ENCODE data around the gene CATSPERB.
"Not testable (repeated sequence)": the region's sequence is repeated elsewhere in the genome, so short reads cannot be mapped to it uniquely, and the experiment has no call there.

The CATSPERB gene

DNA sequence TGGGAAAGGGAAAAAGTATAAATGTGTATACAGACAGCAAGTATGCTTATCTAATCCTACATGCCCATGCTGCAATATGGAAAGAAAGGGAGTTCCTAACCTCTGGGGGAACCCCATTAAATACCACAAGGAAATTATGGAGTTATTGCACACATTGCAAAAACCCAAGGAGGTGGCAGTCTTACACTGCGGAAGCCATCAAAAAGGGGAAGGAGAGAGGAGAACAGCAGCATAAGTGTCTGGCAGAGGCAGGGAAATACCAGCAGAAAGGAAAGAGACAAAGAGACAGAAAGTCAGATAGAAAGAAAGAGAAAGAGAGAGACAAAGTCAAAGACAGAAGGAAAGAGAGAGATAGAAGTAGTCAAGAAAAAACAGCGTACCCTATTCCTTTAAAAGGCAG lies 64.8 kb downstream of the CATSPERB start:
- DNase-seq (ENCODE audit: low read depth, low spot score), result not testable (repeated sequence)

DNA sequence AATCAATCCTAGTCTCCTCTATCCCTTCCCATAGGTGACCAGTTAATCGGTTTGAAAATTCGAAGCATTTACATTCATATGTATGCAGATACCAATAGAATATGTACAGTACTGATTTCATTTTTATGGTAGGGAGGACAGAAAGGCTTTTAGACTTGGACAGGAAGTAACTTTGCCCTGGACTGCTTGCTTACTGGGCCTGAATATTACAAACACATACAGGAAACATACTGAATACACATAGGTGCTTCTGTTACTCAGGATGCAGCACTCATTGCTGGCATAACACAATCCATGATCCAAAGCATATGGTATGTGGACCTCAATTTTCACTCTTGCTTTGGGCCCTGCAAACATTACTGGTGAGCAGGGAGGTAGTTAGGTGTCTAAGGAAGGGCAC lies 71.1 kb downstream of the CATSPERB start:
- no peak for DNase-seq (ENCODE audit: low read depth, low spot score)

DNA sequence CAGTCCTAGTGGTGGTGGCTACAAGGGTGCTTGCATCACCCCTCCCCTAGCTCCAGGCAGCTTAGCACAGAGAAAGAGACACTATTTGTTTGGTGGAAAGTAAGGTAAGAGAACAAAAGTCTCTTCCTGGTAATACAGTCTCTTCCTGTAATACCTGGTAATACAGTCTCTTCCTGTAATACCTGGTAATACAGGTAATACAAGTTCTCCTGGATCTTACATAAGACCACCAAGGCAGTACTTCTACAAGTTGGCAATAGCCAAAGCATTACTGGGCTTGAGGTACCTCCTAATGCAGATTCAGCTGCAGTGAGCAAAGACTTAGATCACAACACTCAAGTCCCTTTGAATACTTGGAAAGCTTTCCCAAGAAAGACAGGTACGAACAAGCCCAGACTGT lies 77.0 kb downstream of the CATSPERB start:
- DNase-seq (ENCODE audit: low read depth, low spot score), result no peak

- DNase-seq (ENCODE audit: low read depth, low spot score), result no peak
These were observed 78.4 kb downstream of the CATSPERB start for GRCh38 chr14:91653451-91653850.

- no peak for DNase-seq (ENCODE audit: low read depth, low spot score)
These were observed 82.0 kb downstream of the CATSPERB start for GRCh38 chr14:91649930-91650329.

DNA sequence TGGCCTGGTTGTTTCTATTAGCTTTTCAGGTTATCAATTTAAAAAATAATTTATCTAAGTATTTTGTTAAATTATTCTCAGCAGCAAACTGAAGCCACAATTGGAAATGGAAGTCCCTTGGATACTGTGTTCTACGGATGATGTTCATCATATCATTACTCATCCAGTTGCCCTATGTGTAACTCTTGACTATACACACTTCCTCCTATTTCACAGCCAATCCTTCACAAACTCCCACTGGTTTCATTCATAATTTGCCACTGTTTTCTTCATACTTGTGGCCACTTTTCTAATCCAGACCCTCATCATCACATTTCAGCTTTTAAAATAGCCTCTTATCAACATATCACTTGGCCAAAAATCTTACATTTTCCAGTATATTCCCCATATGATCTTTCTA lies 84.0 kb downstream of the CATSPERB start:
- DNase-seq (ENCODE audit: low read depth, low spot score), result no peak

- DNase-seq (ENCODE audit: low read depth, low spot score), result no peak
These were observed 95.3 kb downstream of the CATSPERB start for GRCh38 chr14:91636604-91637003.

- DNase-seq (ENCODE audit: low read depth, low spot score), result no peak
These were observed 107.1 kb downstream of the CATSPERB start for GRCh38 chr14:91624757-91625156.

GRCh38 chr14:91614187-91614586 lies 117.7 kb downstream of the CATSPERB start:
- DNase-seq (ENCODE audit: low read depth, low spot score), result no peak

DNA sequence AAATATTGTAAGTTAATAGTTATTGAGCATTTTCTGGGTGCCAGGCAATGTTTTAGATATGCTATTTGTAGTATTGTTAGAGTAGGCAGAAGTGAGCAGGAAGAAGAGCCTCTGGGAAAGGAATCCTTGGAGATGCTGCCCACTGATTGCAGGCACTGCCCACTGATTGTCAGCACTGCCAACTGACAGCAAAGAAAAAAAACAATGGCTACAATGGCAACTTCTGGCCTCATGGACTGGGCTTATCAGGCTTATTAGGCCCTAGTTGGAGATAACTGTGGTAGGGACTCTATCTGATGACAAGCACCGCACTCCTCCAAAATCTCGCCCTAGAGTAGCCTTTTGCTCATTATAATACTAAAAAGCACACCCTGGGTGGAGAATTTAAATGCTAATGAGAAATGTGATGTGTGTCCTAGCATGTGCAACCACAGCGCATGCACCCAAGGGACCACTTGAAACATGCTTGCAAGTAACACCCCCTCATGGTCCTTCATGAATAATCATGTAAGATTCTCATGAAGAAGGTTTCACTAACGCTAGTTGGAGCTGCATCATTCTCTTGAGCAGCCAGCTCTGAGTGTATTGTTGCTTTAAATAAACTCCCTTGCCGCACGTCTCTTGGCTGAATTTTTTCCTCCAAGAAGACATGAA lies 118.3 kb downstream of the CATSPERB start:
- no peak for DNase-seq (ENCODE audit: low read depth, low spot score)

- DNase-seq (ENCODE audit: low read depth, low spot score), result no peak
These were observed 120.4 kb downstream of the CATSPERB start for GRCh38 chr14:91611528-91611927.

DNA sequence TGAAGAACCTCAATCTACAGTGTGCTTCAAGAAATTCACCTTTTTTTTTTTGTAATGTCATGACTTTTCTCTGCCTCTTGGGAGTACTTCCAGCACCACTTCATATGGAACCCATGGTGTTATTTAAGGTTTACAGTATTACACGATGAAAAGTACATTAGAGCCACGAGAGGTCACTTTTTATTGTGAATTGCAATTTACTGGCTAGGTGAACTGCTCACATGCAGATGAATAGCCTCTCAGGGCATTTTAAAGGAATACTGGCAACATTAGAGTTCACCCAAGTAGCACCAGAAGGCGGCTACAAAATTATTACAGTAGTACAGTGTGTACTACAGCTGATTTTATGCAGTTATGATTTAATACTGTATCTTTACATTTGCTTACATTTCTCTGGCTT lies 122.7 kb downstream of the CATSPERB start:
- no peak for DNase-seq (ENCODE audit: low read depth, low spot score)

DNA sequence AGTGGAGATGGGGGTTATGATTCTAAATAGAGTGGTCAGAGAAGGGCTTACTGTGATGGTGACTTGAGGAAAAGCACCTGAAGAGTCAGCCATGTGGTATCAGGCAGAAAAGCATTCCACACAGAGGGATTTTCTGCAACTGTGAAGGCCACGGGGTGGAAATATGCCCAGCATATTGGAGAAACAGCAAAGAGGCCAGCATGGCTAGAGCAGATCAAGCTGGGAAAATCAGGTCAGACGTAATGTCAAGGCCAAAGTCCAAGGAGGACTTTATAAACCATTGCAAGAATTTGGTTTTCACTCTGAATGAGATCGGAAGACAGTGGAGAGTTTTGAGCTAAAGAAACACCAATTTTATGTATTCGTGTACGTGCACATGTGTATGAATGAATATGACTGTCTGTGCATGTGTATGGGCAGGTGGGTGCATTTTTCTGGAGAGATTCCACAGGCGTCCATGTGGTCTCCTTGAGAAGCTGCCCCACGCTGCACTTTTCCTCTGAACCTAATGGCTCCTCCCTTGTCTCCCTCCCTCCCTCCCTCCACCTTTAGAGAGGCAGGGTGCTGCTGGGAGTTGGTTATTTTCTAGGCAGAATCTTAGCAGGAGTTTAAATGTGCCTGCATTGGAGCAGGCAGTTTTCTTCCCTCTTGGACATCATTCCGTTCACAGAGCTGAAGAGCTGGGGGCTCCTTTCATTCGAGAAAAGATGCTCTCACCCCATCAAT lies 124.4 kb downstream of the CATSPERB start:
- no peak for DNase-seq (ENCODE audit: low read depth, low spot score)

GRCh38 chr14:91606851-91607250 lies 125.0 kb downstream of the CATSPERB start:
- no peak for DNase-seq (ENCODE audit: low read depth, low spot score)

GRCh38 chr14:91604611-91605010 lies 127.3 kb downstream of the CATSPERB start:
- not testable (repeated sequence) for DNase-seq (ENCODE audit: low read depth, low spot score)

DNA sequence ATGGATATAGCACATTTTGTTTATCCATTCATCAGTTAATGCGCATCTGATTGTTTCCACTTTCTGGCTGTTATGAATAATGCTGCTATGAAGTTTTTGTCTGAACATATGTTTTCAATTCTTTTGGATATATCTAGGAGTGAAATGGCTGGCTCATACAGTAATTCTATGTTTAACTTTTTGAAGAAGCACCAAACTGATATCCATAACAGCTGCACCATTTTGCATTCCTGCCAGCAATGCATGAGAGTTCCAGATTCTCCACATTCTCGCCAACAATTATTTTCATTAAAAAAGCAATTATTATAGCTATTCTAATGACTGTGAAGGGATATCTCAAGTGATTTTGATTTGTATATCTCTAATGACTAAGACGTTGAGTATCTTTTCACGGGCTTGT lies 131.9 kb downstream of the CATSPERB start:
- DNase-seq (ENCODE audit: low read depth, low spot score), result no peak

DNA sequence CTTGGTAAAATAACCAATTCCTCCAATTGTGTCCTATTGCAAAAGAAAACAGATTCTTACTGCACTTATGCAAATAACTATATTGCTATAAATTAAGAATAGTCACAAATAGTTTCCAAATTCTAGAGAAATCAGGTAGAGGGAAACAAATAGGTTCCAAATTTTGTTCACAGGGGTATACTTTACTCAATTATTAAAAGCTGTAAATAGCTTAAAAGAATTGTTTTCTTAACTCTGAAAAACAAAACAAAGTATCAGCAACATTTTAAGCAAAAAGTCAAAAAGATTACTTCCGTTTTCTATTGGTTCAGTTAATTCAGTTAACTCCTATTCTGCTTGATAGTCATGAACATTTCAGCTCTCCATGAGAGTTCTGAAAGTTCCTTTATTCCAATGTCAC lies 136.2 kb downstream of the CATSPERB start:
- no peak for DNase-seq (ENCODE audit: low read depth, low spot score)

DNA sequence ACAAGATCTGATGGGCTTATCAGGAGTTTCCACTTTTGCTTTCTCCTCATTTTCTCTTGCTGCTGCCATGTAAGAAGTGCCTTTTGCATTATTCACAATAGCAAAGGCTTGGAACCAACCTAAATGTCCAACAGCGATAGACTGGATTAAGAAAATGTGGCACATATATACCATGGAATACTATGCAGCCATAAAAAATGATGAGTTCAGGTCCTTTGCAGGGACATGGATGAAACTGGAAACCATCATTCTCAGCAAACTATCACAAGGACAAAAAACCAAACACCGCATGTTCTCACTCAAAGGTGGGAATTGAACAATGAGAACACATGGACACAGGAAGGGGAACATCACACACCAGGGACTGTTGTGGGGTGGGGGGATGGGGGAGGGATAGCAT lies 137.9 kb downstream of the CATSPERB start:
- DNase-seq (ENCODE audit: low read depth, low spot score), result not testable (repeated sequence)

- no peak for DNase-seq (ENCODE audit: low read depth, low spot score)
These were observed 145.5 kb downstream of the CATSPERB start for GRCh38 chr14:91586410-91586809.

DNA sequence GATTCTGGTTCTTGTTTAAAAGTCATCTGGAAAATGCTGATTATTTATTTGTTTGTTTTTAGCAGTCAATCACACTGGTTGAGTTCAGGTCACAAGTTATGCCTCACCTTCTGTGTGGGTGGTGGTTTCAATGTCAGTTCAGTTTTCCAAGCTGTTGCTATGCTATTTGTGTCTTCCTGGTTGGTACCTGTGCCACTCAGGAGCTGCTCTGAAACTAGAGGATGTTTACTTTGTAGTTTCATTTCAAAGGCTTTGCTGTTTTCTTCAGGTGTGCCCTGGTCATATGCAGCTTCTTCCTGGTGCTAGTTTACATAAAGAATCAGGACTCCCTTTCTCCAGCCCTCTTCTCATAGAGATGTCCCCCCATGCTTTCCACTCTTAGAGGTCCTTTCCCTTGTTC lies 146.0 kb downstream of the CATSPERB start:
- no peak for DNase-seq (ENCODE audit: low read depth, low spot score)

GRCh38 chr14:91582761-91583160 lies 149.1 kb downstream of the CATSPERB start:
- no peak for DNase-seq (ENCODE audit: low read depth, low spot score)

DNA sequence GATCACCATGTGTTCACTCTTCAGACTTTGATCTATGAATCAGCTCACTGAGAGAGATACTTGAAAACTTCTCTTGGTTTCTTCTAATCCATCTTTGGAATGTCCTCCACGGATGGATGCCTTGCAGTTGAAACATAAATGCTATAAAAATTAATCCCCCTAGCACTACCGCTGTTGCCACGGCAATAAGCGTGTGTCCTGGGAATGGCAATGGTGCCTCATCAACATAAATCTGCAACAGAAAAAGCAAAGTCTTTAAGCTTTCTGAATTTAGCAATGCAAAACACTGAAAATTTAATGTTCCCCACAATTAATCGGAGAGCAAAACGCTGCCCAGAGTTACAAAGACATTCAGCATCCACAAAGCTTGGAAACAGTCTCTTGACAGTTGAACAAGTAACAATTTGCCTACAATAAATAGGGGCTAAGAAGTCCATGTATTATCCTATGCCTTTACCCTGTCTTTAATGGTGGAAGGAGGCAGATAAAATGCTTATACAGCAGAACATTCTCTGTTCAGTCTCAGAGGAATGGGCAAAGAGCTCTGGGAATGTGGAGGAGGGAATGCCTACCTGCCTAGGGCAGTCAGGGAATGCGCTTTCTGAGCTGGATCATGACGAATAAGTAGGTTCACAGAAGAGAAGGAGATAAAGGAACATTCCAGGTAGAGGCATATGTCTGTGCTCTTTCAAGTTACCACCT lies 150.9 kb downstream of the CATSPERB start:
- DNase-seq (ENCODE audit: low read depth, low spot score), result no peak
